GM12864 (cell line): Measurements from ENCODE around the gene DBX1.

Source experiments
- DNase-seq: peaks from one replicate; pipeline ENCODE4 v3.0.0-alpha.2; 2011; ENCODE audit warnings: low read depth
- H3K4me3 ChIP-seq: 2 replicates; pipeline ENCODE4 v1.5.1; 2011; ENCODE audit warnings: mild to moderate bottlenecking, low read depth, low read length, control low read depth
- CTCF ChIP-seq: IDR thresholded peaks from 2 replicates; pipeline ENCODE4 v1.5.1; 2011; ENCODE audit warnings: low read depth, mild to moderate bottlenecking, moderate library complexity, low read length, control low read depth, inconsistent platforms; ENCODE audit errors: missing control alignments

DBX1 gene

GRCh38 chr11:20161230-20161918 lies 1.1 kb upstream of the DBX1 start:
- no peak for DNase-seq
- TF ChIP-seq CTCF, result no peak
- no peak overlapping the region for H3K4me3 ChIP-seq

GRCh38 chr11:20159466-20160381 lies 551 bp downstream of the DBX1 start:
- DNase-seq, result no peak
- no peak for TF ChIP-seq CTCF
- no peak overlapping the region for H3K4me3 ChIP-seq

GRCh38 chr11:20158597-20159257 lies 1.5 kb downstream of the DBX1 start:
- no peak for TF ChIP-seq CTCF
- no peak overlapping the region for H3K4me3 ChIP-seq
- no peak for DNase-seq

GRCh38 chr11:20157728-20158127 lies 2.5 kb downstream of the DBX1 start:
- H3K4me3 ChIP-seq, result no peak overlapping the region
- no peak for TF ChIP-seq CTCF
- no peak for DNase-seq

- peak; percentile 15 for DNase-seq
- TF ChIP-seq CTCF, result no peak
- peak overlapping the region; percentile 12 for H3K4me3 ChIP-seq
These were observed 3.2 kb downstream of the DBX1 start for GRCh38 chr11:20156876-20157613.

- no peak for TF ChIP-seq CTCF
- H3K4me3 ChIP-seq, result no peak overlapping the region; the same call in 1 of the 2 replicates
- DNase-seq, result no peak
These were observed 3.9 kb downstream of the DBX1 start for GRCh38 chr11:20156280-20156875.
